Fibroblast of peridontal ligament (primary cell): Measurements from ENCODE around the gene ENPP7.

ENCODE experiments used
- DNase-seq: peaks from one replicate; pipeline ENCODE4 v3.0.0-alpha.2; 2010; ENCODE audit errors: extremely low read depth

The ENPP7 gene

GRCh38 chr17:79791735-79792161 is 61.0 kb downstream of the ENPP7 start:
- DNase-seq: no peak
